ENCODE data around the gene NELL1. TPM values are rescaled to one million over a fixed set of nuclear protein-coding genes. Genes with fewer than 3 reads are reported as not detected.

NELL1 gene
- total RNA-seq, 6 experiments from 2014 or later, result not detected

GRCh38 chr11:21018248-21018647 lies 348.9 kb downstream of the NELL1 start:
- Mint-ChIP-seq H3K27ac (no peak overlapping the region), H3K36me3 (ENCODE audit: low read depth) (no peaks in the 10 kb centered on the region), H3K4me1 (ENCODE audit: low read depth) (no peaks in the 10 kb centered on the region), H3K27me3 (ENCODE audit: insufficient read depth) (no peaks in the 10 kb centered on the region), H3K9me3 (peaks cover 41% of the 10 kb centered on the region), H3K4me3 (no peak overlapping the region)
- TF ChIP-seq CTCF (IDR thresholded peaks at IDR 0.05), result no peak
- DNase-seq, result no peak

- TF ChIP-seq CTCF (IDR thresholded peaks at IDR 0.05), result no peak
- peaks cover 30% of the 10 kb centered on the region for H3K9me3 Mint-ChIP-seq
- H3K4me3 Mint-ChIP-seq, result no peak overlapping the region
- no peaks in the 10 kb centered on the region for H3K4me1 Mint-ChIP-seq (ENCODE audit: low read depth)
- H3K36me3 Mint-ChIP-seq (ENCODE audit: low read depth), result 0 out of 2 replicates have a peak, but pooled peaks cover 5% of the 10 kb centered on the region
- DNase-seq, result no peak
- no peaks in the 10 kb centered on the region; the same call in 1 of the 2 replicates for H3K27me3 Mint-ChIP-seq (ENCODE audit: insufficient read depth)
- no peak overlapping the region for H3K27ac Mint-ChIP-seq
Observed at GRCh38 chr11:21026685-21027084, 357.3 kb downstream of the NELL1 start.

- H3K27me3 Mint-ChIP-seq (ENCODE audit: insufficient read depth), result no peaks in the 10 kb centered on the region
Observed at GRCh38 chr11:21037850-21038249, 368.5 kb downstream of the NELL1 start.

GRCh38 chr11:21038801-21039200 lies 369.4 kb downstream of the NELL1 start:
- Mint-ChIP-seq H3K27me3 (ENCODE audit: insufficient read depth) (no peaks in the 10 kb centered on the region), H3K9me3 (peaks cover 48% of the 10 kb centered on the region), H3K27ac (no peak overlapping the region), H3K4me1 (ENCODE audit: low read depth) (no peaks in the 10 kb centered on the region), H3K36me3 (ENCODE audit: low read depth) (0 out of 2 replicates have a peak, but pooled peaks cover 3% of the 10 kb centered on the region), H3K4me3 (no peak overlapping the region)
- no peak for DNase-seq
- TF ChIP-seq CTCF (IDR thresholded peaks at IDR 0.05), result no peak

More at GRCh38 chr11:21037850-21038249, 368.5 kb downstream of the NELL1 start:
- no peak overlapping the region for H3K27ac Mint-ChIP-seq
- DNase-seq, result no peak
- H3K4me1 Mint-ChIP-seq (ENCODE audit: low read depth), result no peaks in the 10 kb centered on the region
- no peak overlapping the region for H3K4me3 Mint-ChIP-seq
- TF ChIP-seq CTCF (IDR thresholded peaks at IDR 0.05), result no peak
- H3K36me3 Mint-ChIP-seq (ENCODE audit: low read depth), result 0 out of 2 replicates have a peak, but pooled peaks cover 3% of the 10 kb centered on the region
- H3K9me3 Mint-ChIP-seq, result peaks cover 58% of the 10 kb centered on the region

- Mint-ChIP-seq H3K27me3 (ENCODE audit: insufficient read depth) (no peaks in the 10 kb centered on the region), H3K36me3 (ENCODE audit: low read depth) (0 out of 2 replicates have a peak, but pooled peaks cover 3% of the 10 kb centered on the region), H3K27ac (no peak overlapping the region), H3K9me3 (peaks cover 31% of the 10 kb centered on the region), H3K4me3 (no peak overlapping the region), H3K4me1 (ENCODE audit: low read depth) (no peaks in the 10 kb centered on the region)
- no peak for DNase-seq
- no peak for TF ChIP-seq CTCF (IDR thresholded peaks at IDR 0.05)
Observed at GRCh38 chr11:21040630-21041029, 371.2 kb downstream of the NELL1 start.

GRCh38 chr11:21048626-21049025 lies 379.2 kb downstream of the NELL1 start:
- no peak for DNase-seq
- peaks cover 32% of the 10 kb centered on the region for H3K9me3 Mint-ChIP-seq
- H3K27me3 Mint-ChIP-seq (ENCODE audit: insufficient read depth), result no peaks in the 10 kb centered on the region; the same call in 1 of the 2 replicates
- H3K4me3 Mint-ChIP-seq, result no peak overlapping the region
- H3K36me3 Mint-ChIP-seq (ENCODE audit: low read depth), result no peaks in the 10 kb centered on the region
- no peaks in the 10 kb centered on the region for H3K4me1 Mint-ChIP-seq (ENCODE audit: low read depth)
- TF ChIP-seq CTCF (IDR thresholded peaks at IDR 0.05), result no peak
- H3K27ac Mint-ChIP-seq, result no peak overlapping the region
